ENCODE measurements around the gene SLC2A8. TPM values are rescaled to one million over a fixed set of nuclear protein-coding genes. Genes with fewer than 3 reads are reported as not detected.

The SLC2A8 gene
- polyA plus RNA-seq, 3 donors, result 6.6 to 8.7 (median 6.6) TPM

DNA sequence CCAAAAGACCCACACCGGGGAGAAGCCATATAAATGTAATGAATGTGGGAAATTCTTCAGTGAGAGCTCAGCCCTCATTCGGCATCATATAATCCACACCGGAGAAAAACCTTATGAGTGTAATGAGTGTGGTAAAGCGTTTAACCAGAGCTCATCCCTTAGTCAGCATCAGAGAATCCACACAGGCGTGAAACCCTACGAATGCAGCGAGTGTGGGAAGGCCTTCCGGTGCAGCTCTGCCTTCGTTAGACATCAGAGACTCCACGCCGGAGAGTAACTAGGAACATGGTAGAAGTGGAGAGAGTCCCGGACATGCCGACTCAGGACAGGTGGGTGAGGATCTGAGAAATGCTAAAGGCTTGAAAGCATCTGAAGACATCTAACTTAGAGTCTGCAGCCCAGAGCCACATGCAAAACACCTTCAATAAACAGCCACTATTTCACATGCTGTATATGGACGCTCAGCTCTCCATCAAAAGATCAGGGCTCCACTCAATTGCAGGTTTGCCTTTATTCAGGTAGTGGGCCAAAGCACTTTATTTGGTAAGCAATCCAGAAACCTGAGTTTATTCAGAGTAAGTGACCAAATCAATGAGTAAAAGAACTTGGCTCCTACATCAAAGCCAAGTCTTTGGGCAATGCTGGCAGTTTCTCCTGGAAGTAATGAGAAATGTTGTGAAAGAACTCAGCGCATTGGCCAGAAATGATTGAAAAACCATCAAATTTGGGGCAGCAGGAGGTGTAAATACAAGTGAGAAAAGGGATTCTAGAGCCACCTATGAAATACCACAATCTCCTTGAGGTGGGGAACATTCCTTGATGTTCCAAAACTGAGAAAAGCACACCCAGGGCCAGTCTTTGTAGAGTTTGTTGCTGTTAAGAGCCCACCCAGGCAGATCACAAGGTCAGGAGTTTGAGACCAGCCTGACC is 48.2 kb downstream of the SLC2A8 start:
- Mint-ChIP-seq H3K36me3 (peaks cover 78 to 93% of the 10 kb centered on the region in 2 donors), H3K27ac (peak overlapping the region in 3 of 7 donors; percentile 19 to 66 (median 65)), H3K4me3 (no peak overlapping the region), H3K9me3 (peaks cover 0 to 15% (median 8%) of the 10 kb centered on the region in 7 donors), H3K4me1 (peaks cover 25% of the 10 kb centered on the region), H3K27me3 (ENCODE audit: low read depth in 3 of 3) (no peaks in the 10 kb centered on the region)
- Histone ChIP-seq H3K36me3 (replicated peaks in 1 of 2; ENCODE audit: control insufficient read depth in 1 of 2, insufficient read depth in 2 of 2, low read length in 2 of 2) (peaks cover 75 to 88% of the 10 kb centered on the region in 2 donors), H4K20me1 (ENCODE audit: insufficient read depth, low read length) (peaks cover 42% of the 10 kb centered on the region), H3K4me2 (replicated peaks; ENCODE audit: extremely low read depth, low read length, poor library complexity, severe bottlenecking) (no peak overlapping the region), H3K9me3 (replicated peaks in 1 of 2; ENCODE audit: control insufficient read depth in 1 of 2, insufficient read depth in 1 of 2, low read length in 2 of 2) (peaks cover 0 to 8% of the 10 kb centered on the region in 2 donors), H3K27me3 (ENCODE audit: control insufficient read depth in 2 of 2, insufficient read depth in 2 of 2, low read length in 2 of 2) (no peaks in the 10 kb centered on the region), H3K79me2 (ENCODE audit: insufficient read depth, low read length) (peaks cover 26% of the 10 kb centered on the region), H2AFZ (ENCODE audit: insufficient read depth, low read depth, low read length, poor library complexity, severe bottlenecking) (no peak overlapping the region), H3K4me3 (replicated peaks in 1 of 3; ENCODE audit: low read depth in 2 of 3, low read length in 3 of 3) (no peak overlapping the region), H3K4me1 (ENCODE audit: control insufficient read depth in 1 of 2, insufficient read depth in 2 of 2, low read length in 2 of 2) (peaks cover 17 to 18% of the 10 kb centered on the region in 2 donors), H3K9ac (ENCODE audit: insufficient read depth, low read length, poor library complexity, severe bottlenecking) (no peak overlapping the region), H3K27ac (ENCODE audit: low read depth in 1 of 2, low read length in 2 of 2) (no peak overlapping the region)
- TF ChIP-seq, protein P1, sequence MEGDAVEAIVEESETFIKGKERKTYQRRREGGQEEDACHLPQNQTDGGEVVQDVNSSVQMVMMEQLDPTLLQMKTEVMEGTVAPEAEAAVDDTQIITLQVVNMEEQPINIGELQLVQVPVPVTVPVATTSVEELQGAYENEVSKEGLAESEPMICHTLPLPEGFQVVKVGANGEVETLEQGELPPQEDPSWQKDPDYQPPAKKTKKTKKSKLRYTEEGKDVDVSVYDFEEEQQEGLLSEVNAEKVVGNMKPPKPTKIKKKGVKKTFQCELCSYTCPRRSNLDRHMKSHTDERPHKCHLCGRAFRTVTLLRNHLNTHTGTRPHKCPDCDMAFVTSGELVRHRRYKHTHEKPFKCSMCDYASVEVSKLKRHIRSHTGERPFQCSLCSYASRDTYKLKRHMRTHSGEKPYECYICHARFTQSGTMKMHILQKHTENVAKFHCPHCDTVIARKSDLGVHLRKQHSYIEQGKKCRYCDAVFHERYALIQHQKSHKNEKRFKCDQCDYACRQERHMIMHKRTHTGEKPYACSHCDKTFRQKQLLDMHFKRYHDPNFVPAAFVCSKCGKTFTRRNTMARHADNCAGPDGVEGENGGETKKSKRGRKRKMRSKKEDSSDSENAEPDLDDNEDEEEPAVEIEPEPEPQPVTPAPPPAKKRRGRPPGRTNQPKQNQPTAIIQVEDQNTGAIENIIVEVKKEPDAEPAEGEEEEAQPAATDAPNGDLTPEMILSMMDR (IDR thresholded peaks at IDR 0.05), result no peak
- WGBS (ENCODE audit: insufficient coverage), result 89% methylated on average over 1 of the region's 15 CpGs
- intact Hi-C loops (cut with micrococcal nuclease), result no loop called here
- no peak for DNase-seq

DNA sequence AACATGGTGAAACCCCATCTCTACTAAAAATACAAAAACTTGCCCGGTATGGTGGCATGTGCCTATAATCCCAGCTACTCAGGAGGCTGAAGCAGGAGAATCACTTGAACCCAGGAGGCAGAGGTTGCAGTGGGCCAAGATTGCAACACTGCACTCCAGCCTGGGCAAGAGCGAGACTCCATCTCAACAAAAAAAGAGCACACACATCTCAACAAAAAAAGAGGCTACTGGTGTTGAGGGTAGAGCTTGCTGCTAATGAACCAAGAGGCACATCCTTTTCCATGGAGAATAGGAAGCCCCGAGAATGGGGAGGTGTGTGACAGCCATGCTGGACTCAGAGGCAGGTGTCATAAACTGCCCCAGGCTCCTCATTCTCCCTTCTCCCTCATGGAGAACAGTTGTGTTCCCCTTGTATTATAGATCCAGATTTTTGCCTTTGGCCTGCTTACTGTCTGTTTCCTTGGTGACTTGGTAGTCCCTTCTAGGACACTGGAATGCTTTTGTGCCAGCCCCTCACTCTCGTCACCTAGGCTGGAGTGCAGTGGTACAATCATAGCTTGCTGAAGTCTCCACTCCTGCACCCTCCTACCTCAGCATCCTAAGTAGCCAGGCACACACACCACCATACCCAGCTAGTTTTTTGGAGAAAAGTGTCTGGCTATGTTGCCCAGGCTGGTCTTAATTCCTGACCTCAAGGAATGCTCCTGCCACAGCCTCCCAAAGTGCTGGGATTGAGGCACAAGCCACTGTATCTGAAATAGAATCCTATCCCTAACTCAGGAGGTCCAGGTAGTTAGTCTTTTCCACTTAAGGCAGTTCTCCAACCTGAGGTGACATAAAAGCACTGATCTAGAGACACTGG is 49.1 kb downstream of the SLC2A8 start:
- Mint-ChIP-seq H3K4me1 (peaks cover 31% of the 10 kb centered on the region), H3K4me3 (no peak overlapping the region), H3K9me3 (peaks cover 0 to 15% (median 8%) of the 10 kb centered on the region in 7 donors), H3K27ac (peak overlapping the region in 6 of 7 donors; percentile 13 to 84 (median 66)), H3K27me3 (ENCODE audit: low read depth in 3 of 3) (no peaks in the 10 kb centered on the region), H3K36me3 (peaks cover 69 to 85% of the 10 kb centered on the region in 2 donors)
- Histone ChIP-seq H4K20me1 (ENCODE audit: insufficient read depth, low read length) (peaks cover 50% of the 10 kb centered on the region), H3K4me2 (replicated peaks; ENCODE audit: extremely low read depth, low read length, poor library complexity, severe bottlenecking) (no peak overlapping the region), H3K4me3 (replicated peaks in 1 of 3; ENCODE audit: low read depth in 2 of 3, low read length in 3 of 3) (no peak overlapping the region), H3K27ac (ENCODE audit: low read depth in 1 of 2, low read length in 2 of 2) (no peak overlapping the region), H2AFZ (ENCODE audit: insufficient read depth, low read depth, low read length, poor library complexity, severe bottlenecking) (no peak overlapping the region), H3K27me3 (ENCODE audit: control insufficient read depth in 2 of 2, insufficient read depth in 2 of 2, low read length in 2 of 2) (no peaks in the 10 kb centered on the region), H3K9ac (ENCODE audit: insufficient read depth, low read length, poor library complexity, severe bottlenecking) (no peak overlapping the region), H3K4me1 (ENCODE audit: control insufficient read depth in 1 of 2, insufficient read depth in 2 of 2, low read length in 2 of 2) (peaks cover 22 to 25% of the 10 kb centered on the region in 2 donors), H3K9me3 (replicated peaks in 1 of 2; ENCODE audit: control insufficient read depth in 1 of 2, insufficient read depth in 1 of 2, low read length in 2 of 2) (peaks cover 0 to 8% of the 10 kb centered on the region in 2 donors), H3K79me2 (ENCODE audit: insufficient read depth, low read length) (peaks cover 35% of the 10 kb centered on the region), H3K36me3 (replicated peaks in 1 of 2; ENCODE audit: control insufficient read depth in 1 of 2, insufficient read depth in 2 of 2, low read length in 2 of 2) (peaks cover 66 to 79% of the 10 kb centered on the region in 2 donors)
- intact Hi-C loops (cut with micrococcal nuclease), result no loop called here
- TF ChIP-seq, protein P1 (IDR thresholded peaks at IDR 0.05), result no peak
- 100% methylated on average over 1 of the region's 4 CpGs for WGBS (ENCODE audit: insufficient coverage)
- DNase-seq, result no peak

All from CD14-positive monocyte (primary cell).